ENCODE data around the gene SNUPN.

SNUPN gene

GRCh38 chr15:75659928-75660645 is 34.6 kb upstream of the SNUPN start:
- Histone ChIP-seq H2AFZ (ENCODE audit: low read length) (no peak overlapping the region), H3K9ac (ENCODE audit: low read length) (no peak overlapping the region), H3F3A (ENCODE audit: insufficient read depth, low read length) (no peaks in the 10 kb centered on the region), H3K4me3 (ENCODE audit: low read length) (no peak overlapping the region), H3K79me2 (ENCODE audit: low read length) (no peaks in the 10 kb centered on the region), H3K4me2 (ENCODE audit: low read depth, low read length) (no peak overlapping the region), H3K4me1 (ENCODE audit: low read length) (no peaks in the 10 kb centered on the region), H4K20me1 (ENCODE audit: insufficient read depth, low read length) (no peaks in the 10 kb centered on the region), H3K36me3 (replicated peaks; ENCODE audit: insufficient read depth, low read length) (no peaks in the 10 kb centered on the region), H3K9me2 (replicated peaks; ENCODE audit: insufficient read depth, low read length) (no peaks in the 10 kb centered on the region), H3K9me3 (replicated peaks; ENCODE audit: insufficient read depth, low read length) (no peaks in the 10 kb centered on the region), H3K27ac (ENCODE audit: low read length) (no peak overlapping the region), H3K27me3 (replicated peaks; ENCODE audit: insufficient read depth, low read length) (no peaks in the 10 kb centered on the region)
- DNase-seq = no peak
- no peak for TF ChIP-seq EZH2 (optimal IDR thresholded peaks at IDR 0.05; ENCODE audit: low read depth, low read length)
- TF ChIP-seq EZH2phosphoT487 (IDR thresholded peaks at IDR 0.05; ENCODE audit: low read length) = no peak
- TF ChIP-seq, protein P1, sequence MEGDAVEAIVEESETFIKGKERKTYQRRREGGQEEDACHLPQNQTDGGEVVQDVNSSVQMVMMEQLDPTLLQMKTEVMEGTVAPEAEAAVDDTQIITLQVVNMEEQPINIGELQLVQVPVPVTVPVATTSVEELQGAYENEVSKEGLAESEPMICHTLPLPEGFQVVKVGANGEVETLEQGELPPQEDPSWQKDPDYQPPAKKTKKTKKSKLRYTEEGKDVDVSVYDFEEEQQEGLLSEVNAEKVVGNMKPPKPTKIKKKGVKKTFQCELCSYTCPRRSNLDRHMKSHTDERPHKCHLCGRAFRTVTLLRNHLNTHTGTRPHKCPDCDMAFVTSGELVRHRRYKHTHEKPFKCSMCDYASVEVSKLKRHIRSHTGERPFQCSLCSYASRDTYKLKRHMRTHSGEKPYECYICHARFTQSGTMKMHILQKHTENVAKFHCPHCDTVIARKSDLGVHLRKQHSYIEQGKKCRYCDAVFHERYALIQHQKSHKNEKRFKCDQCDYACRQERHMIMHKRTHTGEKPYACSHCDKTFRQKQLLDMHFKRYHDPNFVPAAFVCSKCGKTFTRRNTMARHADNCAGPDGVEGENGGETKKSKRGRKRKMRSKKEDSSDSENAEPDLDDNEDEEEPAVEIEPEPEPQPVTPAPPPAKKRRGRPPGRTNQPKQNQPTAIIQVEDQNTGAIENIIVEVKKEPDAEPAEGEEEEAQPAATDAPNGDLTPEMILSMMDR (IDR thresholded peaks at IDR 0.05; ENCODE audit: low read length) = no peak

- H3K79me2 ChIP-seq (ENCODE audit: low read length) = no peaks in the 10 kb centered on the region
- no peaks in the 10 kb centered on the region for H3K9me3 ChIP-seq (replicated peaks; ENCODE audit: insufficient read depth, low read length)
- no peak overlapping the region for H3K27ac ChIP-seq (ENCODE audit: low read length)
- no peak overlapping the region for H3K4me3 ChIP-seq (ENCODE audit: low read length)
- H3K4me2 ChIP-seq (ENCODE audit: low read depth, low read length) = no peak overlapping the region
- no peaks in the 10 kb centered on the region for H3K27me3 ChIP-seq (replicated peaks; ENCODE audit: insufficient read depth, low read length)
- H3K4me1 ChIP-seq (ENCODE audit: low read length) = no peaks in the 10 kb centered on the region
- no peaks in the 10 kb centered on the region for H3F3A ChIP-seq (ENCODE audit: insufficient read depth, low read length)
- TF ChIP-seq, protein P1 (IDR thresholded peaks at IDR 0.05; ENCODE audit: low read length) = no peak
- TF ChIP-seq EZH2 (optimal IDR thresholded peaks at IDR 0.05; ENCODE audit: low read depth, low read length) = no peak
- TF ChIP-seq EZH2phosphoT487 (IDR thresholded peaks at IDR 0.05; ENCODE audit: low read length) = no peak
- H3K9ac ChIP-seq (ENCODE audit: low read length) = no peak overlapping the region
- H3K36me3 ChIP-seq (replicated peaks; ENCODE audit: insufficient read depth, low read length) = no peaks in the 10 kb centered on the region
- H4K20me1 ChIP-seq (ENCODE audit: insufficient read depth, low read length) = no peaks in the 10 kb centered on the region
- no peak for DNase-seq
- H3K9me2 ChIP-seq (replicated peaks; ENCODE audit: insufficient read depth, low read length) = no peaks in the 10 kb centered on the region
- no peak overlapping the region for H2AFZ ChIP-seq (ENCODE audit: low read length)
These were observed 33.7 kb upstream of the SNUPN start for GRCh38 chr15:75659141-75659771.

- no peaks in the 10 kb centered on the region for H3K9me2 ChIP-seq (replicated peaks; ENCODE audit: insufficient read depth, low read length)
- H3K79me2 ChIP-seq (ENCODE audit: low read length) = no peaks in the 10 kb centered on the region
- no peak for DNase-seq
- no peaks in the 10 kb centered on the region for H4K20me1 ChIP-seq (ENCODE audit: insufficient read depth, low read length)
- no peaks in the 10 kb centered on the region for H3K27me3 ChIP-seq (replicated peaks; ENCODE audit: insufficient read depth, low read length)
- H3K4me2 ChIP-seq (ENCODE audit: low read depth, low read length) = no peak overlapping the region
- no peaks in the 10 kb centered on the region for H3F3A ChIP-seq (ENCODE audit: insufficient read depth, low read length)
- TF ChIP-seq, protein P1 (IDR thresholded peaks at IDR 0.05; ENCODE audit: low read length) = no peak
- TF ChIP-seq EZH2 (optimal IDR thresholded peaks at IDR 0.05; ENCODE audit: low read depth, low read length) (no peak), EZH2phosphoT487 (IDR thresholded peaks at IDR 0.05; ENCODE audit: low read length) (no peak)
- H3K4me1 ChIP-seq (ENCODE audit: low read length) = no peaks in the 10 kb centered on the region
- H3K9me3 ChIP-seq (replicated peaks; ENCODE audit: insufficient read depth, low read length) = no peaks in the 10 kb centered on the region
- H3K4me3 ChIP-seq (ENCODE audit: low read length) = no peak overlapping the region
- no peaks in the 10 kb centered on the region for H3K36me3 ChIP-seq (replicated peaks; ENCODE audit: insufficient read depth, low read length)
- no peak overlapping the region for H3K27ac ChIP-seq (ENCODE audit: low read length)
- no peak overlapping the region for H2AFZ ChIP-seq (ENCODE audit: low read length)
- H3K9ac ChIP-seq (ENCODE audit: low read length) = no peak overlapping the region
These were observed 31.3 kb upstream of the SNUPN start for GRCh38 chr15:75656813-75657212.
